Suprapubic skin (tissue), 4 donors: ENCODE results near the gene PIP5K1B. TPM values are rescaled to one million over a fixed set of nuclear protein-coding genes. Genes with fewer than 3 reads are reported as not detected.

Experiments used
- DNase-seq, 2 donors: peaks; one replicate each; pipeline ENCODE4 v3.0.0-alpha.2; 2019; ENCODE audit warnings: low spot score in 2 of 2
- H3K27ac ChIP-seq: fragments of 200-600 bp; sonication (generic); one replicate; pipeline ENCODE4 v1.5.1; 2019
- H3K27me3 ChIP-seq: fragments of 200-600 bp; sonication (generic); one replicate; pipeline ENCODE4 v1.5.1; 2019
- H3K36me3 ChIP-seq: fragments of 200-600 bp; sonication (generic); one replicate; pipeline ENCODE4 v1.5.1; 2019
- H3K4me1 ChIP-seq: fragments of 200-600 bp; sonication (generic); one replicate; pipeline ENCODE4 v1.5.1; 2019
- H3K4me3 ChIP-seq: fragments of 200-600 bp; sonication (generic); one replicate; pipeline ENCODE4 v1.5.1; 2019; ENCODE audit warnings: mild to moderate bottlenecking
- H3K9me3 ChIP-seq: fragments of 200-600 bp; sonication (generic); one replicate; pipeline ENCODE4 v1.5.1; 2019
- EP300 ChIP-seq: sonication (generic); formaldehyde crosslinking; IDR thresholded peaks from one replicate; pipeline ENCODE4 v1.6.1; 2017; ENCODE audit warnings: antibody characterized with exemption
- POLR2A ChIP-seq, 2 donors: fragments of 450-650 bp; IDR thresholded peaks; one replicate each; pipeline ENCODE4 v1.6.1; 2017; ENCODE audit warnings: antibody characterized with exemption in 2 of 2, mild to moderate bottlenecking in 2 of 2, moderate library complexity in 2 of 2
- POLR2AphosphoS5 ChIP-seq, 3 donors: sonication (generic); formaldehyde crosslinking; IDR thresholded peaks; one replicate each; pipeline ENCODE4 v1.6.1; 2017; ENCODE audit warnings: antibody characterized with exemption in 3 of 3
- WGBS: methylation state at CpG from one replicate; pipeline ENCODE4 v1.1.5; 2018; 5-methylcytosine and 5-hydroxymethylcytosine counted together
- total RNA-seq, 4 donors: library from RNA; depleted of rRNA; stranded (reverse); fragments of >200 nt; gene quantifications; one replicate each; pipeline ENCODE4 v1.1.0, GENCODE V29; 2016
- TF ChIP-seq, protein P1 (sequence below), 2 donors: fragments of 200-600 bp in 1 of 2; fragments of 450-650 bp in 1 of 2; sonication (generic) in 1 of 2; IDR thresholded peaks; one replicate each; pipeline ENCODE4 v1.5.1; 2016 to 2019; ENCODE audit warnings: antibody characterized with exemption in 2 of 2, mild to moderate bottlenecking in 1 of 2, moderate library complexity in 1 of 2

Gene PIP5K1B
- total RNA-seq, 4 donors from 2014 or later: 1.7 to 7.8 (median 3.4) TPM

DNA sequence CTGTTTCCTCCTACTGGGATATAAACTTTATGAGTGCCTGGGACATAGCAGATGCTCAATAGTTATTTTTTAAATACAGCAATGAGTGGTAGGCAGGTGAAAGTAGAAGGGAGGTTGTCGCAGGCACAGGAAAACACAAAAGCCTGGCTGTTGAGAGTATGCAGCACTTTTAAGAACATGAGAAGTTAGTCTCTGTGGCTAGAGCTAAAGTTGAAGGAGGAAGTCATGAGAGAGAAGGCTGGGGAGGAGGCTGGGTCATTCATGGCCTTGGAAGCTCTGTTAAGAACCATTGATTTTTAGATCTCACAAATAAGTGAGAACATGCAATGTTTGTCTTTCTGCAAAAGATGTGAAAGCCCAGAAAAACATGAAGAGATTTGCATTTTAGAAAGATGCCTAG lies 182.2 kb downstream of the PIP5K1B start:
- TF ChIP-seq, protein P1, sequence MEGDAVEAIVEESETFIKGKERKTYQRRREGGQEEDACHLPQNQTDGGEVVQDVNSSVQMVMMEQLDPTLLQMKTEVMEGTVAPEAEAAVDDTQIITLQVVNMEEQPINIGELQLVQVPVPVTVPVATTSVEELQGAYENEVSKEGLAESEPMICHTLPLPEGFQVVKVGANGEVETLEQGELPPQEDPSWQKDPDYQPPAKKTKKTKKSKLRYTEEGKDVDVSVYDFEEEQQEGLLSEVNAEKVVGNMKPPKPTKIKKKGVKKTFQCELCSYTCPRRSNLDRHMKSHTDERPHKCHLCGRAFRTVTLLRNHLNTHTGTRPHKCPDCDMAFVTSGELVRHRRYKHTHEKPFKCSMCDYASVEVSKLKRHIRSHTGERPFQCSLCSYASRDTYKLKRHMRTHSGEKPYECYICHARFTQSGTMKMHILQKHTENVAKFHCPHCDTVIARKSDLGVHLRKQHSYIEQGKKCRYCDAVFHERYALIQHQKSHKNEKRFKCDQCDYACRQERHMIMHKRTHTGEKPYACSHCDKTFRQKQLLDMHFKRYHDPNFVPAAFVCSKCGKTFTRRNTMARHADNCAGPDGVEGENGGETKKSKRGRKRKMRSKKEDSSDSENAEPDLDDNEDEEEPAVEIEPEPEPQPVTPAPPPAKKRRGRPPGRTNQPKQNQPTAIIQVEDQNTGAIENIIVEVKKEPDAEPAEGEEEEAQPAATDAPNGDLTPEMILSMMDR (IDR thresholded peaks at IDR 0.05): no peak
- no peak for TF ChIP-seq POLR2AphosphoS5 (IDR thresholded peaks at IDR 0.05)
- H3K9me3 ChIP-seq: no peaks in the 10 kb centered on the region
- H3K4me1 ChIP-seq: no peaks in the 10 kb centered on the region
- no peak overlapping the region for H3K4me3 ChIP-seq
- 90% methylated on average over 1 of the region's 1 CpG for WGBS
- DNase-seq: no peak
- no peaks in the 10 kb centered on the region for H3K27me3 ChIP-seq
- no peaks in the 10 kb centered on the region for H3K36me3 ChIP-seq
- no peak overlapping the region for H3K27ac ChIP-seq

DNA sequence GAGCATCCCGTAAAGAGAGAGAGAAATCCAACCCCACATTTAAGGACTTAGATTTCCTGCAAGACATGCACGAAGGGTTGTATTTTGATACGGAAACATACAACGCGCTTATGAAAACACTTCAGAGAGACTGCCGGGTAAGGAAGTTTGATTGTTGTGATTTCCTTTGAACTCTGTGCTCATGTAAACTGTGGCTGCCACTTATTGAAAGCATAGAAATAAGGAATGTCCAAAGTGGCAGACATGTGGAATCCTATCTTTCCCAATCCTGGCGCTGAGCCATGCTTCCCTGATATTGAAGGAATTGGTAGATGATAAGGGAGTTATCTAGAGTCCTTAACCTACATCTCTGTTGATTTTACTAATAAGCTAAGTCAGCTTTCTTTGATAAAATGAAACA lies 189.5 kb downstream of the PIP5K1B start:
- no peaks in the 10 kb centered on the region for H3K27me3 ChIP-seq
- no peaks in the 10 kb centered on the region for H3K4me1 ChIP-seq
- DNase-seq: no peak
- H3K27ac ChIP-seq: no peak overlapping the region
- no peaks in the 10 kb centered on the region for H3K9me3 ChIP-seq
- TF ChIP-seq POLR2AphosphoS5 (IDR thresholded peaks at IDR 0.05) (no peak), EP300 (no peak), POLR2A (IDR thresholded peaks at IDR 0.05) (no peak)
- TF ChIP-seq, protein P1 (IDR thresholded peaks at IDR 0.05): no peak
- 81% methylated on average over 7 of the region's 7 CpGs for whole genome bisulfite sequencing
- H3K36me3 ChIP-seq: no peaks in the 10 kb centered on the region
- no peak overlapping the region for H3K4me3 ChIP-seq

DNA sequence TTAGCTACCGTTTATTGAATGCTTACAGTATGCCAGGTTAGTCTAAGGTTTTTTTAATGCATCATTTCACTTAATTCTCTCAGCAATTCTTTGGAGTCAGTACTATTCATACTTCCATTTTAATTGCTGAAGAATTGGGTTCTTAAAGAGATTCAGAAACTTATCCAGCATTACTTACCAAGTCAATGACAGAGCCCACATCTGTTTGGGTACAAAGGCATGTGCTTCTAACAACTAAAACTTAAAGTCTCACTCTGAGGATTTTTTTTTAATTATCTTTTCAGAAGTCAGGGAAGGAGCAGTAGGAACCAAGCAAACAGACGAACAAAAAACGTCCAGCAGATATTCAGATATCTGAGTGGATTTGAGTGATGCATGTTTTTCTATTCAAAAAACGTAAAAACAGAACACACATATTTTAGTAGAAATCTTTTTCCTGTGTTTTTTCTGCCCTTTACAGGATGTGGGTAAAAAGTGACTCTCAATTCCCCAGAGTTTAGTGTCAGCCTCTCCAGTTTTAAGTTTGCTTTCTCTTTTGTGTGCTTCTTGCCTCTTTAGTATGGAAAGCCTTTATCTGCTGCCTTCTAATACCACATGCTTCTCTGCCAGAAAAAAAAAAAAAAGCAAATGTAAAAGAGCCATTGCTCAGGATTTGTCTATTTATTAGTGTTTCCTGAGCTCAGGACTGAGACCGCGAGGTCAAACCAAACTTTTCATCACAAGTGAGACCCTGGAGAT lies 190.9 kb downstream of the PIP5K1B start:
- no peak for DNase-seq
- Histone ChIP-seq H3K36me3 (no peaks in the 10 kb centered on the region), H3K27ac (no peak overlapping the region), H3K27me3 (no peaks in the 10 kb centered on the region), H3K4me3 (no peak overlapping the region), H3K9me3 (no peaks in the 10 kb centered on the region), H3K4me1 (no peaks in the 10 kb centered on the region)
- TF ChIP-seq, protein P1 (IDR thresholded peaks at IDR 0.05): no peak
- TF ChIP-seq EP300 (no peak), POLR2AphosphoS5 (IDR thresholded peaks at IDR 0.05) (no peak), POLR2A (IDR thresholded peaks at IDR 0.05) (no peak)
- 43% methylated on average over 6 of the region's 6 CpGs for WGBS

DNA sequence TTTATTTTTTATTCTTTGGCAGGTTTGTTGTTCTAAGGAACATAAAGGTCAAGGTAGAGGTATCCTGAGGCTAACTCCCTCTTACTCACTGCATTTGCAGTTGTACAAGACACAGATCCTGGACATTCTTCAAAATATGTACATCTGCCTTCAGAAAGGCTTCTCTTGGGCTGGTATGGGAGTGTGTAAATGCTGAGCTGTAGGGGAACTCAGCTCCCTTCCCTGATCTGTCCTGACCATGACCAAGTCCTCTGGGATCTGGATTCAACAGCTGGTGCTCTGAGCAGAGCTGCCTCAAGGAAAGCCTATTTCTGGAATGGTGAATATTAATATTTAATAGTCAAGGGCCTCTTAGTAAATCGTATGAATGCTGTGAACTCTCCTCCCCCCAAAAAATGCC lies 191.4 kb downstream of the PIP5K1B start:
- Histone ChIP-seq H3K4me1 (no peaks in the 10 kb centered on the region), H3K27ac (no peak overlapping the region), H3K27me3 (no peaks in the 10 kb centered on the region), H3K9me3 (no peaks in the 10 kb centered on the region), H3K36me3 (no peaks in the 10 kb centered on the region), H3K4me3 (no peak overlapping the region)
- TF ChIP-seq POLR2AphosphoS5 (IDR thresholded peaks at IDR 0.05) (no peak), EP300 (no peak), POLR2A (IDR thresholded peaks at IDR 0.05) (no peak)
- TF ChIP-seq, protein P1 (IDR thresholded peaks at IDR 0.05): no peak
- 66% methylated on average over 1 of the region's 1 CpG for WGBS
- no peak for DNase-seq

DNA sequence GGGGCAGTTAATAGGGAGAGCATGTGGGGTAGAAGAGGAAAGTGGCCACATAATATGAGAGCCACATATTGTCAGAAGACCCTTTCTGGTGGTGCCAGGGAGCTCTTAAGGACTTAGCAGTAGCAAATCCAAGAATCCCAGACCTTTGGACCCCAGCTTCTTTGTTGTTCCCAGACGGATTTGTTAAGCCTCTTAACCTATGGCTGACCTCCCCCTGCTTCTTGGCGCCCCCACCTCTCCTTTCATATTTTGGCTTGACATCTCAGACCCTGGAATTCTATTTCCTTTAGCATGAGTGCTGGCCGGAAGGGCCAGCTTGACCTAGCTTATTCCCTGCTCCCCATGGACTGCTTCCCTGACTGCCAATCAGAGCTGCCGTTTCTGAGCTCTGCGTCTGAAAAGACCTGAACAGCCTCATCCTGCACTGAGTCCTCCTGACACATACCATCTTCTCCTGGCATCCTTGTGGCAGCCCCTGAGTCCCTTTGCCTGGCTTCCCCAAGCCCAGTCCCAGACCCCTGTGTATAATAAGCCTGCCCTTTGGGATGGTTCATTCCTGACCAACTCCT lies 192.6 kb downstream of the PIP5K1B start:
- no peaks in the 10 kb centered on the region for H3K9me3 ChIP-seq
- H3K27ac ChIP-seq: no peak overlapping the region
- TF ChIP-seq EP300: no peak
- TF ChIP-seq, protein P1 (IDR thresholded peaks at IDR 0.05): no peak
- no peaks in the 10 kb centered on the region for H3K27me3 ChIP-seq
- H3K4me3 ChIP-seq: no peak overlapping the region
- no peaks in the 10 kb centered on the region for H3K4me1 ChIP-seq
- DNase-seq: no peak
- 54% methylated on average over 5 of the region's 5 CpGs for WGBS
- H3K36me3 ChIP-seq: no peaks in the 10 kb centered on the region
